ENCODE measurements around the gene PDE4D. TPM values are rescaled to one million over a fixed set of nuclear protein-coding genes. Genes with fewer than 3 reads are reported as not detected.

PDE4D gene
- total RNA-seq, 4 donors from 2014 or later = 6.7 to 21.0 (median 15.0) TPM

- DNase-seq (ENCODE audit: low spot score in 2 of 2) = no peak
- intact Hi-C loops (cut with DNase I; ENCODE audit: low total_unique reads) = no loop called here
Measured at GRCh38 chr5:58983526-58984452, 909.7 kb downstream of the PDE4D start.

DNA sequence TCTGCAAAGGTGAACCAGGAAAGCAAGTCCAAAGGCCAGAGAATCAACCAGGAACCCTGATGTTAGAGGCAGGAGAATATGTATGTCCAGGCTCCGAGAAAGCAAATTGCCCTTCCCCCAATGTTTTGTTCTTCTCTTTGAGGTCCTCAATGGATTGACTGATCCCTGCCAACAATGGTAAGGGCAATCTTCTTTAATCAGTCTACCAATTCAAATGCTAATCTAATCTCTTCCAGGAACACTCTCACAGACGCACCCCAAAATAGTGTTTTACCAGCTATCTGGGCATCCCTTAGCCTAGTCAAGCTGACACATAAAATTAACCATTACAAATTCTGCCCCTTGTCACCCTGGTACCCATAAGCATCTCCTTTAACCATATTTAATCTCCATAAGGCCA is 912.6 kb downstream of the PDE4D start:
- WGBS, 2 donors = 96 to 98% methylated on average over 2 of the region's 2 CpGs
- intact Hi-C loops (cut with DNase I; ENCODE audit: low total_unique reads) = no loop called here
- no peak for DNase-seq (ENCODE audit: low spot score in 2 of 2)
- TF ChIP-seq POLR2A (IDR thresholded peaks at IDR 0.05) (no peak), CTCF (IDR thresholded peaks at IDR 0.05) (no peak)
- no peak overlapping the region for H3K4me3 ChIP-seq (ENCODE audit: low read depth, poor library complexity, severe bottlenecking)

More at GRCh38 chr5:58983526-58984452, 909.7 kb downstream of the PDE4D start:
- no peak for TF ChIP-seq POLR2A (IDR thresholded peaks at IDR 0.05)
- no peak for TF ChIP-seq CTCF (IDR thresholded peaks at IDR 0.05)
- no peak overlapping the region for H3K4me3 ChIP-seq (ENCODE audit: low read depth, poor library complexity, severe bottlenecking)

DNA sequence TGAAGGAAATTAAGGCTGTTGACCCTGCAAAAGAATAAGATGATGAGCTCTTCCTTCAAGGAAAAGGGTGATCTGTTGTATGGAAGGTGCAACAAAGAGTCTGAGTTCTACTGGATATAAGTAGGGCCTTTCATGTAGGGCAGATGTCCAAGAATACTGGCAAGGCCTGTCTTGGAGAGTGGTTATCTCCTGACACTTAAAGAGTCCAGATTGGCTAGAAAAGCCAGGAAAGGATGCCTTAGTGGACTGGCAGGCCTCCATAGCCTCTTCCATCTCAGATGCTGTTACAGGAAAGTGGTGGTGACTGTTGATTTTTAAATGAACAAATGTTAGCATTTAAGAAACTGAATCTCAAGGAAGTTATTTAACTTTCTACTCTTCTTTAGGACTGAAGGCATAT is 914.4 kb downstream of the PDE4D start:
- DNase-seq (ENCODE audit: low spot score in 2 of 2) = no peak
- intact Hi-C loops (cut with DNase I; ENCODE audit: low total_unique reads) = no loop called here
- TF ChIP-seq CTCF (IDR thresholded peaks at IDR 0.05) = no peak
- TF ChIP-seq POLR2A (IDR thresholded peaks at IDR 0.05) = no peak
- no peak overlapping the region for H3K4me3 ChIP-seq (ENCODE audit: low read depth, poor library complexity, severe bottlenecking)

DNA sequence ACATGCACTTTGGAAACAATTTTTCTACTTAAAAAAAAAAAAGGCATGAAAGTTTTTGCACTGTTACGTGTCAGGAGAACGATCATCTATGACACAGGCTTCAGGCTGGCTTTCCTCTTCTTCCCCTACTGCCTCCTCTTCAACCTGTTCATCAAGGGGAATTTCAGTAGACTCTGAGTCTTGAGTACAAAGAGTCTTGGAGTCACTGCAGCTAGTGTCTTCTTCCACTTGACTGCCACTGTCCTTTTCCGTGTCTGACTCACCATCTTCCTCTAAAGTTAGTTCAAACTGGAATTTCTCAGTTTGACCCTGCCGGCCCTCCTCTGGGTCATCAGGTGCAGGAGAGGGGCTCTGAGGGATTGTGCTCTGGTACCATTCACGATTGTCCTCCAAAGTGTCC is 918.9 kb downstream of the PDE4D start:
- 91 to 93% methylated on average over 5 of the region's 5 CpGs for WGBS, 2 donors
- DNase-seq (ENCODE audit: low spot score in 2 of 2) = no peak
- intact Hi-C loops (cut with DNase I; ENCODE audit: low total_unique reads) = no loop called here
- H3K4me3 ChIP-seq (ENCODE audit: low read depth, poor library complexity, severe bottlenecking) = no peak overlapping the region
- no peak for TF ChIP-seq POLR2A (IDR thresholded peaks at IDR 0.05)
- TF ChIP-seq CTCF (IDR thresholded peaks at IDR 0.05) = no peak

GRCh38 chr5:58974083-58974482 is 919.4 kb downstream of the PDE4D start:
- DNase-seq (ENCODE audit: low spot score in 2 of 2) = no peak
- H3K4me3 ChIP-seq (ENCODE audit: low read depth, poor library complexity, severe bottlenecking) = no peak overlapping the region
- WGBS, 2 donors = 86 to 89% methylated on average over 5 of the region's 5 CpGs
- intact Hi-C loops (cut with DNase I; ENCODE audit: low total_unique reads) = no loop called here
- no peak for TF ChIP-seq CTCF (IDR thresholded peaks at IDR 0.05)
- no peak for TF ChIP-seq POLR2A (IDR thresholded peaks at IDR 0.05)
